ENCODE measurements around the gene TNFAIP1.

Gene TNFAIP1

GRCh38 chr17:28318759-28319597, 16.6 kb upstream of the TNFAIP1 start, which contains the start of gene TMEM97:
TSS of gene TMEM97 (plus strand) at chr17:28319200. CDS start at chr17:28319240, 40 bp downstream.
- peak; percentile 96 for DNase-seq (ENCODE audit: low read depth)
- H3K4me3 ChIP-seq (ENCODE audit: low read length), result peak within 1 kb of the TSS; percentile 80
- peak; percentile 22 for TF ChIP-seq CTCF (conservative IDR thresholded peaks at IDR 0.05; ENCODE audit: low read length)

- no peak for TF ChIP-seq CTCF (conservative IDR thresholded peaks at IDR 0.05; ENCODE audit: low read length)
- H3K4me3 ChIP-seq (ENCODE audit: low read length), result peak overlapping the region; percentile 80
- DNase-seq (ENCODE audit: low read depth), result no peak
Measured at GRCh38 chr17:28319598-28319935, 16.0 kb upstream of the TNFAIP1 start.

- DNase-seq (ENCODE audit: low read depth), result no peak
- no peak overlapping the region; the same call in 1 of the 2 replicates for H3K4me3 ChIP-seq (ENCODE audit: low read length)
Measured at GRCh38 chr17:28320215-28321061, 15.1 kb upstream of the TNFAIP1 start.

GRCh38 chr17:28324267-28324745, 11.3 kb upstream of the TNFAIP1 start:
- H3K4me3 ChIP-seq (ENCODE audit: low read length), result no peak overlapping the region
- no peak for DNase-seq (ENCODE audit: low read depth)
- TF ChIP-seq CTCF (conservative IDR thresholded peaks at IDR 0.05; ENCODE audit: low read length), result no peak

More at GRCh38 chr17:28320215-28321061, 15.1 kb upstream of the TNFAIP1 start:
- TF ChIP-seq CTCF (conservative IDR thresholded peaks at IDR 0.05; ENCODE audit: low read length), result no peak

- DNase-seq (ENCODE audit: low read depth), result no peak
- H3K4me3 ChIP-seq (ENCODE audit: low read length), result no peak overlapping the region
- TF ChIP-seq CTCF (conservative IDR thresholded peaks at IDR 0.05; ENCODE audit: low read length), result no peak
Measured at GRCh38 chr17:28324781-28325180, 10.8 kb upstream of the TNFAIP1 start.

GRCh38 chr17:28325211-28325610, 10.3 kb upstream of the TNFAIP1 start:
- TF ChIP-seq CTCF (conservative IDR thresholded peaks at IDR 0.05; ENCODE audit: low read length), result no peak
- no peak for DNase-seq (ENCODE audit: low read depth)
- H3K4me3 ChIP-seq (ENCODE audit: low read length), result no peak overlapping the region

All from AG10803 (cell line).